GM12873 (cell line): ENCODE results near the gene CHST11.

Source experiments
- TF ChIP-seq, protein P1 (sequence below): IDR thresholded peaks from 2 replicates; pipeline ENCODE4 v1.5.1; 2012; ENCODE audit warnings: low read depth, mild to moderate bottlenecking, moderate library complexity, low read length, control low read depth; ENCODE audit not compliant: insufficient read depth; ENCODE audit errors: missing control alignments

CHST11 gene

GRCh38 chr12:104805186-104805585, 348.4 kb downstream of the CHST11 start:
- TF ChIP-seq, protein P1, sequence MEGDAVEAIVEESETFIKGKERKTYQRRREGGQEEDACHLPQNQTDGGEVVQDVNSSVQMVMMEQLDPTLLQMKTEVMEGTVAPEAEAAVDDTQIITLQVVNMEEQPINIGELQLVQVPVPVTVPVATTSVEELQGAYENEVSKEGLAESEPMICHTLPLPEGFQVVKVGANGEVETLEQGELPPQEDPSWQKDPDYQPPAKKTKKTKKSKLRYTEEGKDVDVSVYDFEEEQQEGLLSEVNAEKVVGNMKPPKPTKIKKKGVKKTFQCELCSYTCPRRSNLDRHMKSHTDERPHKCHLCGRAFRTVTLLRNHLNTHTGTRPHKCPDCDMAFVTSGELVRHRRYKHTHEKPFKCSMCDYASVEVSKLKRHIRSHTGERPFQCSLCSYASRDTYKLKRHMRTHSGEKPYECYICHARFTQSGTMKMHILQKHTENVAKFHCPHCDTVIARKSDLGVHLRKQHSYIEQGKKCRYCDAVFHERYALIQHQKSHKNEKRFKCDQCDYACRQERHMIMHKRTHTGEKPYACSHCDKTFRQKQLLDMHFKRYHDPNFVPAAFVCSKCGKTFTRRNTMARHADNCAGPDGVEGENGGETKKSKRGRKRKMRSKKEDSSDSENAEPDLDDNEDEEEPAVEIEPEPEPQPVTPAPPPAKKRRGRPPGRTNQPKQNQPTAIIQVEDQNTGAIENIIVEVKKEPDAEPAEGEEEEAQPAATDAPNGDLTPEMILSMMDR, result no peak

DNA sequence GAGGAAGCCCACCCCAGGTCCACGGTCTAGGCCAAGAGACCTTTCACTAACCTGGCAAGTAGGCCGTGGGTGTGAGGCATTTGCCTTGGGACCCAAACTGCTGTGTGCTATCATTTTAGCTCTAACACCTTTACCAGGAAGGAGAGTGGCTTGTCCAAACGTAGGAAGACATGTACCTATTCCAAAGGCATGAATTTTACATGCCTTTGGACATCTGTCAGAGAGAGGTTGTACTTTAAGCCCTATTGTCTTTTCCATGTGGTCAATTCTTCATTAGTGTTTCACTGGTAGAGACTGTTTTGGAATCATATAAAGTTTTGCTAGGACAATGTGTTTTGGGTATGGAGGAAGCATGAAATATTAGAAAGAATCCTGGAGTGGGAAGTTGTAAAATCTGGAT, 352.5 kb downstream of the CHST11 start:
- TF ChIP-seq, protein P1, result no peak

DNA sequence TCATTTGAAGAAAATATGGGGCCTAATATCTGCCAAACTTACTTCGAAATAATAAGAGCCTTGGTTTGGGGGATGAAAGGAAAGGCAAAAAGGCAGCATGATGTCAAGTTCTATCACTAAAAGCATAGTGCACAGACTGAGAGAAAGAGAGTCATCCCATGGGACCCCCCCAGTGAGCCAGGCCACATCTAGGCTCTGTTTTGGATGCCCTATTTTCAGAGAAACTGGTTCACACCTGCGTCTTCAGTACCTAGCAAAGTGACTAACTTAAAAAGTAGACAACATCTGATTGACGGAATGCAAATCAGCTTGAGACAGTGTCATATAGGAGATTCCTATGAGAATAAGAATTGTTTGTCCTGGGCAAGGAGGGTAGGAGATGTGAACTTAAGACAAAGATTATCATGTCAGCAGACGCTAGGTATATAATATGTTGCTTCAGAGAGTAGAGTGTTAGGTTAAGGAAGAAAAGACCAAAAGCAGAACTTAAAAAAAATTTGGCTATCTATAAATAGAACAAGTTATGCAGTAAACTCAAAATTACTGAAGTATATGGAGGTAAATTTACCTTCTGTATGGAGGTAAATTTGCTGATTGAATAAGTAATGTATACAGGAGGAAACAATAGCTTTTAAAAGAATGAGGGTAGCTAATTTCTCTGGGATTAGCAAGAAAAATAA, 353.1 kb downstream of the CHST11 start:
- TF ChIP-seq, protein P1, result no peak
